K562 (cell line): ENCODE data around the gene SPATA12.

Source experiments
- BRF1 ChIP-seq: IDR thresholded peaks from 3 replicates; pipeline ENCODE4 v1.6.1; 2011; ENCODE audit warnings: borderline replicate concordance, mild to moderate bottlenecking; ENCODE audit not compliant: insufficient read length; ENCODE audit errors: extremely low read depth
- CBX3 ChIP-seq, 2 experiments: IDR thresholded peaks; 1 replicate in 1 of 2; 2 replicates in 1 of 2; pipeline ENCODE4 v1.6.1; 2012; ENCODE audit warnings: inconsistent platforms in 2 of 2, low read length in 2 of 2, borderline replicate concordance in 1 of 2, control low read depth in 1 of 2
- EP300 ChIP-seq: IDR thresholded peaks from 2 replicates; pipeline ENCODE4 v1.6.1; 2012; ENCODE audit warnings: low read length, improper control_type of control experiment
- GABPB2 ChIP-seq: fragments of 250-450 bp; sonication (Bioruptor Pico); conservative IDR thresholded peaks from 2 replicates; pipeline ENCODE4 v1.5.1; 2021; ENCODE audit warnings: mild to moderate bottlenecking
- L3MBTL2 ChIP-seq: fragments of 450-650 bp; IDR thresholded peaks from 2 replicates; pipeline ENCODE4 v1.6.1; 2016; ENCODE audit warnings: mild to moderate bottlenecking, moderate library complexity
- POLR2A ChIP-seq: fragments of 450-650 bp; conservative IDR thresholded peaks from 2 replicates; pipeline ENCODE4 v1.6.1; 2016
- POU5F1 ChIP-seq: fragments of 150-350 bp; IDR thresholded peaks from 2 replicates; pipeline ENCODE4 v1.6.1; 2014; ENCODE audit warnings: borderline replicate concordance, low read length, low read depth, mild to moderate bottlenecking; ENCODE audit not compliant: partially characterized antibody
- RFX5 ChIP-seq: IDR thresholded peaks from 2 replicates; pipeline ENCODE4 v1.6.1; 2011; ENCODE audit warnings: low read depth, mild to moderate bottlenecking, improper control_type of control experiment, low read length
- ZNF77 ChIP-seq: fragments of 250-450 bp; sonication (Bioruptor Pico); IDR thresholded peaks from 2 replicates; pipeline ENCODE4 v1.5.0; 2020

- TF ChIP-seq ZNF77 (CRISPR knock-in tag) (no peak), GABPB2 (CRISPR knock-in tag) (no peak), CBX3 (IDR thresholded peaks at IDR 0.05; ENCODE audit: borderline replicate concordance in 1 of 2, low read length in 2 of 2) (no peak), POLR2A (no peak), BRF1 (no peak), RFX5 (no peak), L3MBTL2 (peak; percentile 56; the same call in 1 of the 2 replicates), EP300 (no peak), POU5F1 (no peak)
Measured at GRCh38 chr3:57078635-57079473, 18.4 kb downstream of the SPATA12 start.
